ENCODE results near the gene CYBA. TPM values are rescaled to one million over a fixed set of nuclear protein-coding genes. Genes with fewer than 3 reads are reported as not detected.

CYBA gene
- polyA plus RNA-seq, 1 donor from 2014 or later: 6.3 TPM

- Histone ChIP-seq H3K79me2 (replicated peaks; ENCODE audit: insufficient read depth, low read length) (peaks cover 4% of the 10 kb centered on the region), H3K9ac (ENCODE audit: low read length) (no peak overlapping the region), H3K27ac (ENCODE audit: low read length) (no peak overlapping the region), H3F3A (ENCODE audit: insufficient read depth, low read length, poor library complexity, severe bottlenecking) (no peaks in the 10 kb centered on the region), H2AFZ (ENCODE audit: low read depth, low read length) (no peak overlapping the region), H3K4me3 (ENCODE audit: low read length) (no peak overlapping the region), H3K36me3 (ENCODE audit: insufficient read depth, low read length) (no peaks in the 10 kb centered on the region), H3K9me2 (ENCODE audit: insufficient read depth, low read length) (no peaks in the 10 kb centered on the region), H4K20me1 (ENCODE audit: insufficient read depth) (no peaks in the 10 kb centered on the region), H3K4me2 (ENCODE audit: low read length) (no peak overlapping the region), H3K9me3 (ENCODE audit: low read length) (no peaks in the 10 kb centered on the region), H3K27me3 (ENCODE audit: insufficient read depth, low read depth, low read length) (no peaks in the 10 kb centered on the region)
- no peak for TF ChIP-seq TAF1 (IDR thresholded peaks at IDR 0.05; ENCODE audit: low read depth)
- no peak for TF ChIP-seq MXI1 (conservative IDR thresholded peaks at IDR 0.05; ENCODE audit: poor library complexity, severe bottlenecking)
- no peak for TF ChIP-seq SMC3 (conservative IDR thresholded peaks at IDR 0.05; ENCODE audit: poor library complexity)
Observed at GRCh38 chr16:88655053-88655732, 4.3 kb upstream of the CYBA start.

GRCh38 chr16:88654363-88655052 lies 3.7 kb upstream of the CYBA start:
- Histone ChIP-seq H3K9me3 (ENCODE audit: low read length) (no peaks in the 10 kb centered on the region), H3K36me3 (ENCODE audit: insufficient read depth, low read length) (no peaks in the 10 kb centered on the region), H3K9me2 (ENCODE audit: insufficient read depth, low read length) (no peaks in the 10 kb centered on the region), H3K4me2 (ENCODE audit: low read length) (no peak overlapping the region), H2AFZ (ENCODE audit: low read depth, low read length) (no peak overlapping the region), H3K27ac (ENCODE audit: low read length) (no peak overlapping the region), H3K4me3 (ENCODE audit: low read length) (no peak overlapping the region), H3K27me3 (ENCODE audit: insufficient read depth, low read depth, low read length) (no peaks in the 10 kb centered on the region), H3K9ac (ENCODE audit: low read length) (no peak overlapping the region), H3F3A (ENCODE audit: insufficient read depth, low read length, poor library complexity, severe bottlenecking) (no peaks in the 10 kb centered on the region), H4K20me1 (ENCODE audit: insufficient read depth) (no peaks in the 10 kb centered on the region), H3K79me2 (replicated peaks; ENCODE audit: insufficient read depth, low read length) (no peaks in the 10 kb centered on the region)
- TF ChIP-seq EZH2 (IDR thresholded peaks at IDR 0.05; ENCODE audit: borderline replicate concordance, insufficient read depth, low read length, poor library complexity, severe bottlenecking): no peak
- no peak for TF ChIP-seq EP300 (conservative IDR thresholded peaks at IDR 0.05; ENCODE audit: poor library complexity, severe bottlenecking)
- no peak for TF ChIP-seq POLR2AphosphoS5 (IDR thresholded peaks at IDR 0.05)
- TF ChIP-seq SMC3 (conservative IDR thresholded peaks at IDR 0.05; ENCODE audit: poor library complexity): no peak
- no peak for TF ChIP-seq RAD21 (conservative IDR thresholded peaks at IDR 0.05)
- no peak for TF ChIP-seq CTCF (IDR thresholded peaks at IDR 0.05; ENCODE audit: poor library complexity, severe bottlenecking)
- TF ChIP-seq TAF1 (IDR thresholded peaks at IDR 0.05; ENCODE audit: low read depth): no peak

GRCh38 chr16:88653596-88654362 lies 2.9 kb upstream of the CYBA start:
- Histone ChIP-seq H3K27me3 (ENCODE audit: insufficient read depth, low read depth, low read length) (no peaks in the 10 kb centered on the region), H3K79me2 (replicated peaks; ENCODE audit: insufficient read depth, low read length) (no peaks in the 10 kb centered on the region), H2AFZ (ENCODE audit: low read depth, low read length) (no peak overlapping the region), H3K36me3 (ENCODE audit: insufficient read depth, low read length) (no peaks in the 10 kb centered on the region), H3K9me3 (ENCODE audit: low read length) (no peaks in the 10 kb centered on the region), H4K20me1 (ENCODE audit: insufficient read depth) (no peaks in the 10 kb centered on the region), H3K27ac (ENCODE audit: low read length) (no peak overlapping the region), H3F3A (ENCODE audit: insufficient read depth, low read length, poor library complexity, severe bottlenecking) (no peaks in the 10 kb centered on the region), H3K4me2 (ENCODE audit: low read length) (no peak overlapping the region), H3K4me3 (ENCODE audit: low read length) (no peak overlapping the region), H3K9me2 (ENCODE audit: insufficient read depth, low read length) (no peaks in the 10 kb centered on the region), H3K9ac (ENCODE audit: low read length) (no peak overlapping the region)
- TF ChIP-seq RAD21 (conservative IDR thresholded peaks at IDR 0.05): no peak
